GM10847 (cell line): ENCODE results near the gene C1orf210.

Experiments
- POLR2A ChIP-seq: IDR thresholded peaks from 2 replicates; pipeline ENCODE4 v1.6.1; 2011; ENCODE audit not compliant: insufficient read length; ENCODE audit errors: extremely low read depth

Gene C1orf210

GRCh38 chr1:43288785-43289706 lies 3.7 kb upstream of the C1orf210 start:
- TF ChIP-seq POLR2A, result no peak

GRCh38 chr1:43288058-43288784 lies 2.8 kb upstream of the C1orf210 start:
- no peak for TF ChIP-seq POLR2A

GRCh38 chr1:43286533-43286932 lies 1.2 kb upstream of the C1orf210 start:
- no peak for TF ChIP-seq POLR2A

- TF ChIP-seq POLR2A, result no peak
Observed at GRCh38 chr1:43286115-43286514, 734 bp upstream of the C1orf210 start.

- no peak for TF ChIP-seq POLR2A
Observed at GRCh38 chr1:43284546-43285110, 753 bp downstream of the C1orf210 start.

- TF ChIP-seq POLR2A, result no peak
Observed at GRCh38 chr1:43284065-43284464, 1.3 kb downstream of the C1orf210 start.

- TF ChIP-seq POLR2A, result no peak
Observed at GRCh38 chr1:43282220-43283195, 2.9 kb downstream of the C1orf210 start.

- no peak for TF ChIP-seq POLR2A
Observed at GRCh38 chr1:43280692-43281091, 4.7 kb downstream of the C1orf210 start.

DNA sequence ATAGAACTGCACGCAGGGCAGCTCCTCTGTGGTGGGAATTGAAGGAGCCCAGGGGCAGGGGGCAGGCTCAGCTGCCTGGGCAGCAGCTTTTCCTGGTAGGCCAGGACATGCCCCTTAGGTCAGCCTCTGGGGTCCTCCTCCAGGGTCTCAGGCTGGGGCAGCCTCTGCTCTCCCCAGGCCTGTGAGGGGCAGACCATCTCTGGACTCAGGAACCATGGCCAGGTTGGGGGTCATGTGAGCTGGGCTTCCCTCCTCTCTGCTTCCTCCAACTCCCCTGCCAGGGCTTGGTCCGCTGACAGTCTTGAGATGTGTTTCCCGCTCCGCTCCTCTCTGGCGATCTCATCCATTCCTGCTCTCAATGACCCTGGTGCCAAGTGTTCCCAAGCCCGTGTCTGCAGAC lies 5.7 kb downstream of the C1orf210 start:
- TF ChIP-seq POLR2A, result no peak

- TF ChIP-seq POLR2A, result no peak
Observed at GRCh38 chr1:43279161-43279560, 6.2 kb downstream of the C1orf210 start.

DNA sequence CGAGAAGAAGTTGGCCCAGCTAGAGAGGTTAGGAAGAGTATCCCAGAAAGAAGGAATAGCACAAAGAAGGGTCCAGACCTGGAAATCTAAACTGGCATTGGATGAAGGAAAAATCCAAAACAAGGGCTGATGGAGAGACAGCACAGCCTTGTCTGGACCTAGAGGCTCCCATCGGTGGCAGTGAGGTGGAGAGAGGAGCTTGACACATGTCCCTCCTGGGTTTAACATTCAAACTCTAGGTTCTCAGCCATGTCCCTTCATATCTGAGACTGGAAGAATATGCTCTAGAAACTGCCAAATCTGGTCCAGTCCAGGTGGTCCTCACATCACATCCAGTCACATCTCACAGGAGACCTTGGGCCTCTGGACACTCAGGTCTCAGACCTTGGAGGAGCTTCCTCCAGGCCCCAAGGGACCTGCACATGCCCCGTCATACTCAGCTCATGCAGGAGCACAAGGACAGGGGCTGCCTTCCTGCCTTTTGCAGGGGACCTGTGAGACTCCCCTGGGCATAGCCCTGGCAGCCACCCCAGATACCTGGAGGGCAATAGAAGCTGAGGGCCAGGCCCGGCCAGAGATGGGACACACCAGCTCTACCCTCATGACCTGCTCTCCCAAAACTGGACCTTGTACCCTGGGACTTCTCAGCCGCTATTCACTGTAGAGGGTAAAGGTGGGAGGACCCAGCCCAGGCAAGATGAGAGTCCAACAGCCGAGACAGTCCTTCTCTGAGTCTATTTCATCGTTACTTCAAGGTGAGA lies 8.1 kb downstream of the C1orf210 start:
- TF ChIP-seq POLR2A, result no peak

DNA sequence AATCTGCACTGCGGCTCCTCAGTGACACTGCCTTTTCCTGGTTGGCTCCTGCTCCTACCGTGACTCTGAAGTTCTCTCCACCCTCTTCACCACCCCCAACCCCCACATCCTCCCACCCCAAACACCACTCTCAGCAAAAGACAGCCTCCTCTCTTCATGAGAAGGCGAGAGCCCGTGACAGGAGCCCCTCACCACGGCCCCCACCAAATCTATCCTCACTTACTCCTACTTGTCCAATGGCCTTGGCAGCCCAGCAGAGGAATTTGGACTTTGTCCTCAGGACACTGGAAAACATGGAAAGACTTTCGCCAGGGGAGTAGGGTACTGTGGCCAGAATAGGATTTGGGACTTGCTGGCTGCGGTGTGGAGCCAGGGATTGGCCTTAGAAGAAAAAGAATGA lies 8.7 kb downstream of the C1orf210 start:
- TF ChIP-seq POLR2A, result no peak

DNA sequence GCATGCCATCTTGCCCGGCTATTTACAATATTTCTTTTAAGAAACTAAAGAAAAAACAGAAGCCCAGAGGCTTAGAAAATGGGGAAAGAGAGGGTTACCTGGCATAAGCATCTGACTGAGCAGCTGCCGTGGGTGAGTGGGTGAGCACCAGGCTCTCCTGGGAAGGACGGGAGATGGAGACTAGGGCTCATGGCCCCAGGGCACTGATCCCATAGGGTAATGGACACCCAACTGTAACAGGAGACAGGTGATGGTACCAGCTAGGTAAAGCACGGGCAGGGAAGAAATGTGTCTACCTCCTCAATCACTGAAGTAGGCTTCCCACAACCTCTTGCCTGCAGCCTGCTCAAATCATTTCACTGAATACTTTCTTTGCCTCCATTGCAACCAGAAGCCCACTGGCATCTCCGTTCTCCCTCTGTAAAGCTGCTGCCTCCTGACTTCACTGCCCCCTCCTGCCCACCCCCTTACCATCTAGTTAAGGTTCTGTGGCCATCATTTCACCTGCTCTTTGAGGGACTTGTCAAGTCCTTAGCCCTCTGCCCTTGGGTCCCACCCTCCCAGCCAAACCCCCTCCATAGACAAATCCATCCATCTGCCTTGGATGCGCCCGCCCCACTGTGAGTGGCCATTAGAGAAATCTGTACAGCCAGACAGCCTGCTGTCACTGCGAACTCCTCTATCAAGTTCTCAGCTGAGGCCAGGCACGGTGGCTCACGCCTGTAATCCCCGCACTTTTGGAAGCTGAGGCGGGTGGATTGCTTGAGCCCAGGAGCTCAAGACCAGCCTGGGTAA lies 9.4 kb downstream of the C1orf210 start:
- no peak for TF ChIP-seq POLR2A
